Tongue (tissue), 3 donors: ENCODE data around the gene MICU1. TPM values are rescaled to one million over a fixed set of nuclear protein-coding genes. Genes with fewer than 3 reads are reported as not detected.
"Not testable (repeated sequence)": the region's sequence is repeated elsewhere in the genome, so short reads cannot be mapped to it uniquely, and the experiment has no call there.

Experiments used
- DNase-seq: peaks from one replicate; pipeline ENCODE4 v3.0.0-alpha.2; 2015
- small RNA-seq: library from RNA; depleted of rRNA; stranded (forward); fragments of <200 nt; gene quantifications from one replicate; pipeline ENCODE3, GENCODE V24; 2014; ENCODE audit warnings: low replicate concordance
- total RNA-seq: library from RNA; depleted of rRNA; stranded (reverse); fragments of >200 nt; gene quantifications from one replicate; pipeline ENCODE4 v1.2.3, GENCODE V29; 2014

The MICU1 gene
- total RNA-seq, 1 donor from 2014 or later, result 87.9 TPM

- DNase-seq, result not testable (repeated sequence)
These were observed 298.9 kb downstream of the MICU1 start for GRCh38 chr10:72326665-72327603.

- DNase-seq, result peak; percentile 98
These were observed 300.4 kb downstream of the MICU1 start for GRCh38 chr10:72325243-72326175.

- no peak for DNase-seq
These were observed 302.1 kb downstream of the MICU1 start for GRCh38 chr10:72323771-72324191.

- DNase-seq, result no peak
These were observed 302.6 kb downstream of the MICU1 start for GRCh38 chr10:72323108-72323749.

- no peak for DNase-seq
These were observed 303.4 kb downstream of the MICU1 start for GRCh38 chr10:72322280-72323058.

- no peak for DNase-seq
These were observed 303.9 kb downstream of the MICU1 start for GRCh38 chr10:72322030-72322279.

GRCh38 chr10:72321248-72322029 is 304.4 kb downstream of the MICU1 start:
- DNase-seq, result no peak

- peak; percentile 87 for DNase-seq
These were observed 305.1 kb downstream of the MICU1 start for GRCh38 chr10:72320676-72321247.

GRCh38 chr10:72319416-72320254 is 306.2 kb downstream of the MICU1 start:
- peak; percentile 92 for DNase-seq

- DNase-seq, result no peak
These were observed 307.2 kb downstream of the MICU1 start for GRCh38 chr10:72318418-72319262.

Small RNA genes lying within 50 kb of the gene (small RNA-seq; reads per million reads assigned to genes)
- gene AL513185.2 (not detected), gene HMGN2P34 (not detected), gene RF00019 (not detected), gene RN7SL840P (not detected), gene RNU6-805P (not detected)

Other genes starting within 250 kb of the MICU1 start
- 108 TPM for gene MCU, start 66.1 kb upstream of the MICU1 start, total RNA-seq